ENCODE data around the gene MT1H. TPM values are rescaled to one million over a fixed set of nuclear protein-coding genes. Genes with fewer than 3 reads are reported as not detected.
"Not testable (repeated sequence)": the region's sequence is repeated elsewhere in the genome, so short reads cannot be mapped to it uniquely, and the experiment has no call there.

MT1H gene
- total RNA-seq: 10 to 100 TPM in 2 of 4 donors, 1 to 10 TPM in 2; 1.9 to 23.9 (median 11.9) TPM

- Histone ChIP-seq H3K4me1 (peaks cover 39% of the 10 kb centered on the region), H3K9me3 (no peaks in the 10 kb centered on the region), H3K4me3 (peak within 1 kb of the TSS; percentile 21), H3K36me3 (no peaks in the 10 kb centered on the region), H3K27me3 (peaks cover 45% of the 10 kb centered on the region), H3K27ac (no peak within 1 kb of the TSS)
- peak in 1 of 2 donors; percentile 74 for DNase-seq (ENCODE audit: low spot score in 2 of 2)
- WGBS: 31% methylated on average over 21 of the region's 38 CpGs
- TF ChIP-seq POLR2A (IDR thresholded peaks at IDR 0.05) (no peak), CTCF (IDR thresholded peaks at IDR 0.05) (no peak), EP300 (IDR thresholded peaks at IDR 0.05) (no peak), POLR2AphosphoS5 (IDR thresholded peaks at IDR 0.05) (no peak)
These were observed at the start of gene MT1H for GRCh38 chr16:56669005-56669839. TSS of gene MT1H (plus strand) at chr16:56669814. CDS start at chr16:56669885, 71 bp downstream.

GRCh38 chr16:56620339-56620897 is 49.2 kb upstream of the MT1H start:
- TF ChIP-seq CTCF (IDR thresholded peaks at IDR 0.05) (no peak), POLR2A (IDR thresholded peaks at IDR 0.05) (no peak), EP300 (IDR thresholded peaks at IDR 0.05) (no peak), POLR2AphosphoS5 (IDR thresholded peaks at IDR 0.05) (no peak)
- DNase-seq (ENCODE audit: low spot score in 2 of 2): peak in 1 of 2 donors; percentile 35

GRCh38 chr16:56621665-56622445 is 47.8 kb upstream of the MT1H start:
- WGBS: 85% methylated on average over 4 of the region's 4 CpGs
- H3K27ac ChIP-seq; H3K36me3 ChIP-seq; H3K27me3 ChIP-seq; DNase-seq (ENCODE audit: low spot score in 2 of 2); H3K4me3 ChIP-seq; H3K9me3 ChIP-seq: not testable (repeated sequence)
- H3K4me1 ChIP-seq: peaks cover 33% of the 10 kb centered on the region

More at GRCh38 chr16:56620339-56620897, 49.2 kb upstream of the MT1H start:
- WGBS: 90% methylated on average over 7 of the region's 8 CpGs
- H3K27ac ChIP-seq: no peak overlapping the region
- H3K4me1 ChIP-seq: peaks cover 20% of the 10 kb centered on the region
- H3K4me3 ChIP-seq: no peak overlapping the region
- H3K36me3 ChIP-seq: no peaks in the 10 kb centered on the region
- H3K27me3 ChIP-seq: no peaks in the 10 kb centered on the region
- H3K9me3 ChIP-seq: no peaks in the 10 kb centered on the region

GRCh38 chr16:56623184-56623583 is 46.4 kb upstream of the MT1H start:
- WGBS: 86% methylated on average over 5 of the region's 5 CpGs
- not testable (repeated sequence) for DNase-seq (ENCODE audit: low spot score in 2 of 2); H3K4me3 ChIP-seq; H3K27me3 ChIP-seq; H3K36me3 ChIP-seq; H3K27ac ChIP-seq; H3K9me3 ChIP-seq
- peaks cover 25% of the 10 kb centered on the region for H3K4me1 ChIP-seq

- Histone ChIP-seq H3K36me3 (no peaks in the 10 kb centered on the region), H3K4me1 (peaks cover 25% of the 10 kb centered on the region), H3K27ac (no peak overlapping the region), H3K4me3 (no peak overlapping the region), H3K27me3 (no peaks in the 10 kb centered on the region), H3K9me3 (no peaks in the 10 kb centered on the region)
- no peak for DNase-seq (ENCODE audit: low spot score in 2 of 2)
- no peak for TF ChIP-seq EP300 (IDR thresholded peaks at IDR 0.05)
- no peak for TF ChIP-seq POLR2A (IDR thresholded peaks at IDR 0.05)
- WGBS: 95% methylated on average over 2 of the region's 2 CpGs
These were observed 46.0 kb upstream of the MT1H start for GRCh38 chr16:56623637-56624036.

GRCh38 chr16:56625140-56625942 is 44.3 kb upstream of the MT1H start, which contains the start of gene MT1E:
TSS of gene MT1E (plus strand) at chr16:56625781. CDS start at chr16:56625852, 71 bp downstream.
- peaks cover 28% of the 10 kb centered on the region for H3K4me1 ChIP-seq
- TF ChIP-seq EP300 (IDR thresholded peaks at IDR 0.05) (peak; percentile 49), POLR2AphosphoS5 (IDR thresholded peaks at IDR 0.05) (peak; percentile 71 to 93 (median 89)), POLR2A (IDR thresholded peaks at IDR 0.05) (peak; percentile 90 to 93), CTCF (IDR thresholded peaks at IDR 0.05) (no peak)
- no peaks in the 10 kb centered on the region for H3K36me3 ChIP-seq
- DNase-seq (ENCODE audit: low spot score in 2 of 2): peak; percentile 86 to 89
- peak within 1 kb of the TSS; percentile 90 for H3K27ac ChIP-seq
- H3K4me3 ChIP-seq: peak within 1 kb of the TSS; percentile 62
- WGBS: 4% methylated on average over 33 of the region's 62 CpGs
- H3K9me3 ChIP-seq: no peaks in the 10 kb centered on the region
- no peaks in the 10 kb centered on the region for H3K27me3 ChIP-seq

Measured in suprapubic skin (tissue), 4 donors.